22Rv1 (cell line): ENCODE results near the gene SRSF9.

Experiments used
- ZFX ChIP-seq: fragments of 450-650 bp; IDR thresholded peaks from 2 replicates; pipeline ENCODE4 v1.6.1; 2017; ENCODE audit warnings: antibody characterized with exemption, borderline replicate concordance
- TF ChIP-seq, protein P1 (sequence below): fragments of 450-650 bp; IDR thresholded peaks from 2 replicates; pipeline ENCODE4 v1.5.1; 2017; ENCODE audit warnings: mild to moderate bottlenecking

DNA sequence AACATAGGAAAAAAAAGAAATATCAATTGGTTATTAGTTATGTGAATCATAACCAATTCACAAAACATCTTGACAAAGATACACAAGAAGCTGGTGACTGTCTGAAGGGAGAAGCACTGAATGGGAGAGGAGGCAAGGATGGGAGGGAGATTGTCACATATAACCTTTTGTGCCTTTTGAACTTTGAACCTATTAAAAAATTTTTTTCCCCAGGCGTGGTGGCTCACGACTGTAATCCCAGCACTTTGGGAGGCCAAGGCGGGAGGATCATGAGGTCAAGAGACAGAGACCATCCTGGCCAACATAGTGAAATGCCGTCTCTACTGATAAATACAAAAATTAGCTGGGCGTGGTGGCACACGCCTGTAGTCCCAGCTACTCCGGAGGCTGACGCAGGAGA lies 39.0 kb upstream of the SRSF9 start:
- TF ChIP-seq, protein P1, sequence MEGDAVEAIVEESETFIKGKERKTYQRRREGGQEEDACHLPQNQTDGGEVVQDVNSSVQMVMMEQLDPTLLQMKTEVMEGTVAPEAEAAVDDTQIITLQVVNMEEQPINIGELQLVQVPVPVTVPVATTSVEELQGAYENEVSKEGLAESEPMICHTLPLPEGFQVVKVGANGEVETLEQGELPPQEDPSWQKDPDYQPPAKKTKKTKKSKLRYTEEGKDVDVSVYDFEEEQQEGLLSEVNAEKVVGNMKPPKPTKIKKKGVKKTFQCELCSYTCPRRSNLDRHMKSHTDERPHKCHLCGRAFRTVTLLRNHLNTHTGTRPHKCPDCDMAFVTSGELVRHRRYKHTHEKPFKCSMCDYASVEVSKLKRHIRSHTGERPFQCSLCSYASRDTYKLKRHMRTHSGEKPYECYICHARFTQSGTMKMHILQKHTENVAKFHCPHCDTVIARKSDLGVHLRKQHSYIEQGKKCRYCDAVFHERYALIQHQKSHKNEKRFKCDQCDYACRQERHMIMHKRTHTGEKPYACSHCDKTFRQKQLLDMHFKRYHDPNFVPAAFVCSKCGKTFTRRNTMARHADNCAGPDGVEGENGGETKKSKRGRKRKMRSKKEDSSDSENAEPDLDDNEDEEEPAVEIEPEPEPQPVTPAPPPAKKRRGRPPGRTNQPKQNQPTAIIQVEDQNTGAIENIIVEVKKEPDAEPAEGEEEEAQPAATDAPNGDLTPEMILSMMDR: no peak
- TF ChIP-seq ZFX: no peak
